AG20443 (cell line): Measurements from ENCODE around the gene PLCD3.

Experiments used
- DNase-seq: peaks from one replicate; pipeline ENCODE4 v3.0.0; 2012; ENCODE audit warnings: low spot score, mixed read lengths

PLCD3 gene

DNA sequence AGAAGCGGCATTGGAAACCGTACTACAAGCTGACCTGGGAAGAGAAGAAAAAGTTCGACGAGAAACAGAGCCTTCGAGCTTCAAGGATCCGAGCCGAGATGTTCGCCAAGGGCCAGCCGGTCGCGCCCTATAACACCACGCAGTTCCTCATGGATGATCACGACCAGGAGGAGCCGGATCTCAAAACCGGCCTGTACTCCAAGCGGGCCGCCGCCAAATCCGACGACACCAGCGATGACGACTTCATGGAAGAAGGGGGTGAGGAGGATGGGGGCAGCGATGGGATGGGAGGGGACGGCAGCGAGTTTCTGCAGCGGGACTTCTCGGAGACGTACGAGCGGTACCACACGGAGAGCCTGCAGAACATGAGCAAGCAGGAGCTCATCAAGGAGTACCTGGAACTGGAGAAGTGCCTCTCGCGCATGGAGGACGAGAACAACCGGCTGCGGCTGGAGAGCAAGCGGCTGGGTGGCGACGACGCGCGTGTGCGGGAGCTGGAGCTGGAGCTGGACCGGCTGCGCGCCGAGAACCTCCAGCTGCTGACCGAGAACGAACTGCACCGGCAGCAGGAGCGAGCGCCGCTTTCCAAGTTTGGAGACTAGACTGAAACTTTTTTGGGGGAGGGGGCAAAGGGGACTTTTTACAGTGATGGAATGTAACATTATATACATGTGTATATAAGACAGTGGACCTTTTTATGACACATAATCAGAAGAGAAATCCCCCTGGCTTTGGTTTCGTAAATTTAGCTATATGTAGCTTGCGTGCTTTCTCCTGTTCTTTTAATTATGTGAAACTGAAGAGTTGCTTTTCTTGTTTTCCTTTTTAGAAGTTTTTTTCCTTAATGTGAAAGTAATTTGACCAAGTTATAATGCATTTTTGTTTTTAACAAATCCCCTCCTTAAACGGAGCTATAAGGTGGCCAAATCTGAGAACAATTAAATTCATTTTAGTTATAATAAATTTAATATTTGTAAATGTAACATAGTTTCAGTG is 17.7 kb upstream of the PLCD3 start:
- peak; percentile 45 for DNase-seq

DNA sequence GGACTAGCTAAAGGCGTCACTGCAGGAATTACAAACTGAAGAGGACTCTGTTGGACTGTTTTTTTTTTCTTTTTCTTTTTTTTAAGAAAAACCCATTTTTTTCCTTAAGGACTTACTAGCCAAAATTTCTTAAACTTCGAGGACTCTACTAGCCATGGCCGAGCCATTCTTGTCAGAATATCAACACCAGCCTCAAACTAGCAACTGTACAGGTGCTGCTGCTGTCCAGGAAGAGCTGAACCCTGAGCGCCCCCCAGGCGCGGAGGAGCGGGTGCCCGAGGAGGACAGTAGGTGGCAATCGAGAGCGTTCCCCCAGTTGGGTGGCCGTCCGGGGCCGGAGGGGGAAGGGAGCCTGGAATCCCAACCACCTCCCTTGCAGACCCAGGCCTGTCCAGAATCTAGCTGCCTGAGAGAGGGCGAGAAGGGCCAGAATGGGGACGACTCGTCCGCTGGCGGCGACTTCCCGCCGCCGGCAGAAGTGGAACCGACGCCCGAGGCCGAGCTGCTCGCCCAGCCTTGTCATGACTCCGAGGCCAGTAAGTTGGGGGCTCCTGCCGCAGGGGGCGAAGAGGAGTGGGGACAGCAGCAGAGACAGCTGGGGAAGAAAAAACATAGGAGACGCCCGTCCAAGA is 16.8 kb upstream of the PLCD3 start:
- peak; percentile 81 for DNase-seq

DNA sequence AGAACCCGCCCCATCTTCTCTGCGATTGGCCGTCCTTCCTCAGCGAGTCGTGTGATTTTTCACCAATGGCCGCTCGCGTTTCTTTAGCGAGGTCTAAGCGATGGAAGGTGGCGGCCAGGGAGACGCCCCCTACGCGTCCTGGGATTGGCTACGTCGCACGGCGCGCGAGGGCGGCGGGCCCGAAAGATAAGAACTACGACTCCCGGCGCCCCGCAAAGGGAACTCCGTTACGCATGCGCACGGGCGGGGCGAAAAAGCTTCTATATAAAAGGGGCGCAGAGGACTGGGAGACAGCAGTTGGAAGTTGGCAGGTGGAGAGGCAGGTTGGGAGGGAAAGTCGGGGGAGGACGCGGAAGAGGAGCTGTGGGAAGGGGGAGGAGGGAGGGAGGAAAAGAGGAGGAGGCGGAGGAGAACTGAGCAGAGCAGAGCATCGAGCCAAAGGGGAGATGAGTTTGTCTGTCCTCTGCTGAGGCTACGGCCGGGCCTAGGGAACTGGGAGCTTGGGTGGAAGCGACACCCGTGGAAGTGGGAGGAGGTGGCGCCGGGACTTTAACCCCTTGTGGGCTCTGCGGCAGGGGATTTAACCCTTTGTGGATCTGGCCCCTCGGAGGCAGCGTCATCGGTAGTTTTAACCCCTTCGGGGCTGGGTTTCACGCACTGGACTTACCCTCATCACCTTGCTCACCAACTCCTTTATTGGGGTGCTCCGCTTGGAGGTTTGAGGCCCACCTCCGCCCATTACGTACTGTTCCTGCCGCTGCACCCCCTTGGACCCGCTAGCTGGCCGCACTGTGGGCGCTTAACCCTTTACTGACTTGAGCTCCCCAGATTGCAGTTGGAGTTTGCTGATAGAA is 16.1 kb upstream of the PLCD3 start, which contains the start of gene HEXIM1:
HEXIM1 (plus strand) TSS at position 293 of the 854 bp plus-strand sequence. CDS start 716 bp downstream, outside the sequence.
- DNase-seq: peak; percentile 96

DNA sequence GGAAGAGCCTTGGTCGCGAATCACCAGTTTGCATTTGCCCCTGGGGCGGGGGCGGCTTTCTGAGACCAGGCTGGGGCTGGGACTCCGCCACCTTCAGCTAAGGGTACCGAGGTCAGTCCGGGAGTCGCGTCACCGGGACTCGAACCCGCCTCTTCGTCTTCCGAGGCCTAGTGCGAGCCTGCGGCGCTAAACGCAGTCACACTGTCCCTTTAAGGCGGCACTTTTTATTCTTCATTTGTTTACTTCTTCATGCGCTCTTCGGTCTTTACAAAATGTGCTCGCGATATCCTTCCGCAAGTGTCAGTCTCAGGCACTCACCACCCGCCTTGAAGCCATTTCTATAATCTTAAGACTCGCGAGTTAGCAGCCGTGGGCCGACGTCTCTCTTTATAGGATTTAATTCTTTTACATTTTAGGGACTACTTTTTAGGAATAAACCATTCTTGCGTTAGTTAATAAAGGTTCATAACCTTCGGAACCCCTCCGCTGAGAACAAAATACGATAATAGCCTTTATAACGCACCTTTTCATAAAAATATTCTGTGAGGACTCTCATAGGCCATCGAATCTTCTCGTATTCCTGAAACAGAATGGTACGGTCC is 15.4 kb upstream of the PLCD3 start:
- DNase-seq: peak; percentile 59

DNA sequence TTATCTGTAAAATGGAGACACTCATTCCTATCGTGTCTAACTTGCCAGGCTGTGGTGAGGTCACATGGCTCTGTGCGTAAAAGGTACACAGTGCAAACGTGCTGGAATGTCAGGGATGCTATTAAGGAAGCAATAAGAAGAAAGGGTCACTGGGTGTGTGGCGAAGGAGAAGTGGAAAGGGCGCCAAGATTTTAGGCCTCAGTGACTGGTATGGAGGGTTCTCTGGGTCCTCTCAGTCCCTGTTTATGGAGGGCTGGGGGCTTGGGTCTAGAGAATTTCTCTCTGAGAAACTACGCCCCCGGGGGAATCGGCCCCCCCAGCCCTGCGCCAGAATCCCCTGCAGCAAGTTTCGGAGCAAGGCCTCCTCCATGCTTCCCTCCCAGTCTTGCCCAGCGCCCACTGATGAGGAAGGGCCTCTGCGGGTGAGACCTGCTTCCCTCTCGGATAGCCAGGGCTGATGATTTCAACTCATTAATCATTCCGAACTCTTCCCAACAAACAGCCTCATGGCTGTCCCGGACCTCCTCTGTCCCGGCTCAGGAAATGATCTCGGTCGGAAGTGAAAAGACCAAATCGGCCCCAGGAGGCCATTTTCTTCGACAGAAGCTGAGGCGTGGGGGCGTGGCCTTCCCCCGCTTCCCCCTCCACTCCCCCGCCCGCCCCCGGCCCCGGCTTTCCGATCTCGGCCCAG is 14.7 kb upstream of the PLCD3 start:
- peak; percentile 55 for DNase-seq

DNA sequence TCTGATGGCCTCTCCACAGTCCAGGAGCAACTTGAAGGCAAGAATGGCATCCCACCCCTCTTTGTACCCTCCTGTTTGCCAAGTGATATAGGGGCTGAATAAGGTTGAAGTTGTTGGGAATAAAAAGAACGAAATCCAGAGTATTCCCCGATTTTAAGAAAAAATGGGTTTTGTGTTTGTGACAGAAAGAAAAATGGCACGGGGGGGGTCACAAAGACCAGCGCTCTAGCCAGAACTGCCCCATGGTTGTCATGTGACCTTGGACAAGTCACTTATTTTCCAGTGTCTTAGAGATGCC is 14.2 kb upstream of the PLCD3 start:
- no peak for DNase-seq

DNA sequence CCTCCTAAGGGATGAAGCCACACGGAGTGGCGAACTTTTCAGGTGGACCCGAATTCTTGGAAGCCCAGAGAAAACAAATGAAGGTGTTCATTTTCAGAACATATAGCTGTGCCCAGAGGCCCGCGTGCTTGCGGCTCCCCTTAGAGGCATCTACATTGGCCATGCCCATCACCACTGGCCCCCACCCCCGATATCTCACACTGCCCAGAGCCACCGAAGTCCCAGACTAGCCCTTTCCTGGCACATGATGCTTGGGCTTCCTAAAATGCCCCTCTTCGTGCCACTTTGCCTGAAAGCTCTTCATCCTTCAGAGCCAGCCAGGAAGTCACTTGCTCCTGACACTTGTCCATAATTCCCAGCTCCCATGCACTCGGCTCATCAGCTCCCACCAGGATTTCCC is 13.9 kb upstream of the PLCD3 start:
- DNase-seq: no peak

DNA sequence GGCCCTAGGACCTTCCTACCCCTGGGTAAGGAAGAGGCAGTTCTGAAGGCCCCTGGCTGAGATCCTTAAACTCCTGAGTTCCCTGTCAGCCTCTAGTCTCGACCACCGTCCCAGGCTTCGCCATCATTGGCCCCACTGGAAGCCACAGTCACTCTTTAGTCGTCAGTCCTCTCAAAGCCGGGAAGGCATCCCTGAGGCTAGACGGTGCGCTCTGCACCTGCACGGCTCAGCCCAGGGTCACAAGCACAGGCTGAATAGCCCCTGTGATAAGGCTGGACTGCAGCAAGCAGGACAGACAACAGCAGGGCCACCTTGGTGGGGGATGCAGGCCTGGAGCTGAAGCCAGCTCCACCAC is 12.7 kb upstream of the PLCD3 start:
- no peak for DNase-seq

DNA sequence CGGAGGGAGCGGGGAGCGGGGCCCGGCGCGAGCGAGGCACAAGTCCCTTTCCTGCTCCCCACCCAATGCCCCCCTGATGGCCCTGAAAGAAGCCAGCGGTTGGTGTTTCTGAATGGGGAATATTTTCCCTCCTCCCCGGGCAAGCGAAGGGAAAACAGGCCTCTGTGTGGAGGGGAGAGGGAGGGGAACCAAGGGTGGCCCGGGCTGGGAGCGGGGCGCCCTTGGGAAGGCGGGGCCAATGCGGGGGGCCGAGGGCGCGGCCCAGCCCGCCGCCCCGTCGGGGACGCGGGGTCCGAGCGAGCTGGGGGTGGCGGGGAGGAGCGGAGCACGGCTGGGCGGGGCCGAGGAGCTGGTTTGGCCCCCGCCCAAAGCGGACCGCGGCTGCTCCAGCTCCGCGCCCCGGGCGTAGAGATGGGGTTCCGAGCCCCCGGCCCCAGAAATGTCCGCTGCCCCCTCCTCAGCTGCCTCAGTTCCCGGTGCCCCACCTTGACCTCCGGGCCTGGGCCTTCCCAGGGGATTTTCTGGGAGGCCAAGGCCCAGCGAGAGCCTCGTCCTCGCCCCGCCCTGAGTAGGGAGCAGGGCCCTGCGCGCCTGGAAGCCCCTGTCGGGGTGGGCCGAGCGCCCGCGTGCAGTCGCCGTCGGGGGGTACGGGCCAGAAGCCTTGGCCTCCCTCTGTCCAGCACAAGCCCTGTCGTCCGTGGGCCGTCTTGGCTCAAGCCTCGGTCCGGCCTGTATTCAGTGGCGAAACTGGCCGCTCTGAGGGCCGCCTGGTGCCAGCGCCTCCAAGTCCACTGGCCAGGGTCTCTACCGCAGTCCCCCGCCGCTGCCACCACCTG is 12.1 kb upstream of the PLCD3 start:
- peak; percentile 64 for DNase-seq

DNA sequence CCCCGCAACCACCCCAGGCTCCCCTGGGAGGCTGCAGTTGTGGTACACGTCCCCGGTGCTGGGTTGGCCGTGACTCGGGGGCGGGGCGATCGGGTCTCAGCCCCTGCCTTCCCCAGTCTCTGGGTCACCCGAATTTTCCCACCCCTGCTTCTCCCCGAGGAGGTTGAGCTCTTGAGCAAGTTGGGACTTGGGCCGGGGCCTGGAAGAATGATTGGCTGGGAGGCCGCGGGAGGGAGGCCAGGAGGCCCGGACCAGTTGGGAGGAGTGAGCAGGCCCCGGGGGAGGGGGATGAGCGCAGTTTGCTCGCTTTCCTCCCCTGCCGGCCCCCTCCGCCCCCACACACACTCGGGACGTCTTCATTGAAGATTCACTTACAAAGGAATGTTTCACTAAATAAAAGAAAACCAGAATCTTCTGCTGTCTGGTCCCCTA is 11.5 kb upstream of the PLCD3 start:
- peak; percentile 84 for DNase-seq

DNA sequence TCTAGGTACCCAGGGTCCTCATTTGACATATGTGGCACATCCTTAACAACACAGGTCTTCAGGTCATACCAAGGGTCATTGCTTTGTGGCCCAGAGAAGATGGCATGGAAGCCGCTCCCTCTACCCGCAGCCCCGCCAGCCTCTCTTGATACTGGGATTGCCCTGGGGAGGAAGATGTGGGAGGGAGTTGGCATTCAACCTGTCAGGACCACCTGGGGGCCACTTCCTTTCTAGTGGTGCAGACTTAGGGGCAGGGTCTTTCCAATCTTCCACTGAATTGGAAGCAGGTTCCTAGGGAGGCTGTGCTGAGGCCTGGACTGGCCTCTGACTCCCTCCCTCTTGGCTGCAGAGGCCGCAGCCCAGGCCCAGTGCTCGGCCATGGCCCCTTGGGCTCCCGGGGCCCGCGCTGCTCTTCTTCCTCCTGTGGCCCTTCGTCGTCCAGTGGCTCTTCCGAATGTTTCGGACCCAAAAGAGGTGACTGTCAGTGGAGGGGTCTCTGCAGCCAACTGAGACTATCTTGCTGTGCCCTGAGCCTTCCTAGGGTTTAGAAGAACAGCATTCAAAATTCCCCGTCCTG is 10.9 kb upstream of the PLCD3 start:
- no peak for DNase-seq

DNA sequence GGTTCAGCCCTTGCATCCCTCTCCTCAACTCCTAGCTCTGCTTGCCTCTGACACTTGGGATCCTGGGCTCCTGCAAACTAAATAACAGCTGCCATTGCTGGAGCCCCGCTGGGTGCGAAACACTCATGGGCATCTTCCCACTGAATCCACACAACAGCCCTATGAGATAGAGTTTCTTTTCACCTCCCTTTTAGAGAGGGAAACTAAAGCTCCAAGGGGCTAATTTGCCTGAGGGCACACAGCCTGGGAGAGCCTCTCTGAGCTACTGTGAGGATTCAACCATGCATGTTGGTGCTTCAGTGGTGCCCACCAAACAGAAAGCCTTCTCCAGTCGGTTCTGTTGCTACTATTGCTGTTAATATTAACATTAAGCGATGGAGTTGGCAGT is 7.2 kb upstream of the PLCD3 start:
- DNase-seq: no peak

DNA sequence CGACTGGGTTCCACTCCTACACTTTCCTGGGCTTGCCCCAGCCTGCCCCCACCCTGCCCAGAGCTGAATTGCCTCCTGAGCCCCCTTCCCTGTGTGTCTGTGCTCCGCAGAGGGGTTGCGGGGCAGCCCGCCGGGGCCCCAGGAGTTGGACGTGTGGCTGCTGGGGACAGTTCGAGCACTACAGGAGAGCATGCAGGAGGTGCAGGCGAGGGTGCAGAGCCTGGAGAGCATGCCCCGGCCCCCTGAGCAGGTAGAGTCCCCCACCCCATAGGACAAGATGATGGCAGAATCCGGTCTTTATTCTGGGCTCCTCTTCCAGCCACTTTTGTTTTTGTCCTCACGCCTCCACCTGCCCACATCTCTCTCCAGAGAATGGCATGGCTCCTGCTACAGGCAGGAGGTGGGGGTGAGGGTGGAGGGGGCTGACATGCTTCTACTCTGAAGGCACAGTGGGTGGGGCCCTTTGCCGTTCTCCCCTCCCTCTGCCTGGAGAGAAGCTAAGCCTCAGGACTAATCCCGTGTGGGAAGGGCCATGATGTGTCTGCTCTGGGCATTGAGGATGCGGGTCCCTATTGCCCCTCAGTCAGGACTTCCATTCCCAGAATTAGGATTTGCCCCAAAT is 6.7 kb upstream of the PLCD3 start:
- no peak for DNase-seq

DNA sequence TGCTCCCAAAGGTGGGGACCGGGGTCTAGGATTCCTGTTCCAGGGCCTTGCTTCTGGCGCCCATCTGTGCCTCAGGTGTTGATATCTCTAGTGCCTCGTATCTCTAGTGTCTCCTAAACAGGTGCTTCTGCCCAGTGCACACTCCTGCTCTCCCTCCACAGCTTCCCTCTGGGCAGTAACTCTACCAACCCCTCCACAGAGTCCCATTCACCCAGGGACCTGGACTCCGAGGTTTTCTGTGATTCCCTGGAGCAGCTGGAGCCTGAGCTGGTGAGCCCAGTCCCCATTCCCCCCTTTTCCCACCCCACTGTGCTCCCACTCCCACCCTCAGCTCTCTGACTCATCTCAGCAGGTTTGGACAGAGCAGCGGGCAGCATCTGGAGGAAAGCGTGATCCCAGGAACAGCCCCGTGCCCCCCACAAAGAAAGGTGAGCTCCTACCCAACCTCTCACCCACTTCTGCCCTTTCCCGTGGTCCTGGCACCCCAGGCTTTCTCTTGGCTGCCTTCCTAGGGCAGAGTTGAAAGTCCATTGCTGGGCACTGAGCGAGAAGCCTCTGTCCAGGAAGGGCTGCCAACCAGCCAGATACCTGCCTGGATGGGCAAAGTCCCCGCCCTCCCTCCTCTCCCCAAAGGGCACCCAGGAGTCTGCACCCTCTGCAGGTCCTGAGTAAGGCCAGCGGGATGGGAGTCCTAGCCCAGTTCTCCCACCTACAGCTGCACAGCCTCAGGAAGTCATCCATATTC is 5.4 kb upstream of the PLCD3 start:
- no peak for DNase-seq

DNA sequence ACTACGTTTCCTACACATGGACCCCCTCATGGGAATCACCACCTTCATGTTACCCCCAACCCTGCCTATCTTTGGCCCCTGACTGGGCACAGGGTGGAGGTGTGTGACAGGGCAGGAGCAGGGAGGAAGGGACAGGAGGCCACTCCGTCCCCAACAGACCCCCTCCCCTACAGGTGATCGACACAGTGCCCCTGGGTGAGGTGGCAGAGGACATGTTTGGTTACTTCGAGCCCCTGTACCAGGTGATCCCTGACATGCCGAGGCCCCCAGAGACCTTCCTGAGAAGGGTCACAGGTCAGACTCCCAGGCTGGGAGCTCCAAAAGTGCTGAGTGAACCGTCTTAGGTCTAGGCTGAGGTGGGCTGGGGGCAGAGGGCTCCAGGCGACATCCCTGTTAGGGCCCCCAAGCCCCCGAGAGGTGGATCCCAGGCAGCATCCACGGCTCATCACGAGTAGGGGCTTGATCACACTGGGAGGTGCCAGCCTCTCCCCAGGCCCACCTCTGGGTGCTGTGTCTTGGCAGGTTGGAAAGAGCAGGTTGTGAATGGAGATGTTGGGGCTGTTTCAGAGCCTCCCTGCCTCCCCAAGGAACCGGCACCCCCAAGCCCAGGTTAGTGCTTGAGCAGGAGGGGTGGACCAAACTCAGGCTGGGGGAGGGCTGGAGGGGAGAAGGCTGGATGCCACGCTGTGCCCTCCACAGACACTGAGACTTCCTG is 4.7 kb upstream of the PLCD3 start:
- DNase-seq: no peak

DNA sequence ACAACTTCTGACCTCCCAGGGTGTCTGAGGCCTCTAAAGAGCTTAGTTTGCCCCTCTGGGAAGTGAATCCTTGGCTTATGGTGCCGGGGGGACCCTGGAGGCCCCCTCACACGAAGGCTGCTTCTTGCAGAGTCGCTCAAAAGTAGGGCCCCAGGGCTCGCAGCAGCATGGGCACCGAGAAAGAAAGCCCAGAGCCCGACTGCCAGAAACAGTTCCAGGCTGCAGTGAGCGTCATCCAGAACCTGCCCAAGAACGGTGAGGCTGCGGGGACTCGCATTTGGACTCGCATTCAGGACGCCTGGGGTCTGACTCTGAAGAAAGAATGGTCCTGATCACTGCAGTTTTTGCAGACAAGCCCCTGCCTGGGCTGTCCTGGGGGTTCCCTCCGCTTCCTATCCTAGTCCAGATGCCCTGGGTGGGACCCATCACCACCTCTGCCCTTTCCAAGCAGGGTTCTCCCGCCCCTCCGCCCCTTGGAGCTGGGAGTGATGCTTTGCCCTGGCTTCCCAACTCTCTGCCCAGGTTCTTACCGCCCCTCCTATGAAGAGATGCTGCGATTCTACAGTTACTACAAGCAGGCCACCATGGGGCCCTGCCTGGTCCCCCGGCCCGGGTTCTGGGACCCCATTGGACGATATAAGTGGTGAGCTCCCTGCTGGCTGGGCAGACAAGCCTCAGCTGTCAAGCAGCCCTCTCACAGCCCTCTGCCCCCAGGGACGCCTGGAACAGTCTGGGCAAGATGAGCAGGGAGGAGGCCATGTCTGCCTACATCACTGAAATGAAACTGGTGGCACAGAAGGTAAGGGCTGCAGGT is 3.9 kb upstream of the PLCD3 start:
- DNase-seq: no peak

DNA sequence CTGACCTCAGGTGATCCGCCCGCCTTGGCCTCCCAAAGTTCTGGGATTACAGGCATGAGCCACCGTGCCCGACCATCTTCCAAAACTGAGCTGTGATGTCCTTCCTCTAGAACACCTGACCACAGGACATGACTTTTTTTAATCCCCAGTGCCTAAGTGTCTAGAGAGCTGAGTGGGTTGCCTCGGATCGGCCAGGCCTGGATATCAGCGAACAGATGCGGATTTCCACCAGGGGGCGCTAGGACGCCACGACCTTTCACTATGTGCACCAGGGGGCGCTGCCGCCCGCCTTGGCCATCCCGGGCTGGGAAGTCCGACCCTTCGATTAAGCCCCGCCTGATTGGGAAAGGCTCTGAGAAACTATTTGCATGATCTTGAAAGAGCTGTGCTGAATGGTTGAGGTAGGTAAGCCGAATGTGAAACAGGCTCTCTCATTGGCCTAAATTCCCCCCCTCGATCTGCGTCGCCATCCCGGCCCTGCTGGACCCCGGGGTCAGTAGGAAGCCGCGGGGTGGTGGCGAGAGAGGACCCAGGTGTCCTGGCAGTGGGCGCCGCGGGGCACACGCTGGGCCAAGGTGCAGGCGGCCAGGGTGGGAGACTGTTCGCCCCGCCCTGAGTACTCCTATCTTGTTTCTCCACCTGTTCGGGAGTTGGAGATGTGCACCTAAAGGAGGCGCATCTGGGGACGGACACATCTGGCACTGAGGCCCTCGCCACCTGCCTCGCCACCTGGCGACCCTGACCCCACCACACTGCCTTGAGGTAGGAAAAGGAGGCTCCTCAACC is 3.1 kb upstream of the PLCD3 start, which contains the start of gene ACBD4:
ACBD4 (plus strand) TSS at position 496 of the 786 bp plus-strand sequence. CDS start 458 bp downstream, outside the sequence.
- peak; percentile 94 for DNase-seq
